HG03196 (cell line): ENCODE measurements around the gene ZNF853.
"Not testable (repeated sequence)": the region's sequence is repeated elsewhere in the genome, so short reads cannot be mapped to it uniquely, and the experiment has no call there.

Source experiments
- ATAC-seq: cut with Tn5 transposase; IDR thresholded peaks from one replicate; pipeline ENCODE4 v1.9.1; 2021; ENCODE audit not compliant: unreplicated experiment

Gene ZNF853

GRCh38 chr7:6606866-6607583 is 8.4 kb upstream of the ZNF853 start:
- ATAC-seq, result no peak

- ATAC-seq, result no peak
Measured at GRCh38 chr7:6607651-6608051, 7.8 kb upstream of the ZNF853 start.

GRCh38 chr7:6608081-6608480 is 7.3 kb upstream of the ZNF853 start:
- ATAC-seq, result no peak

GRCh38 chr7:6608794-6609193 is 6.6 kb upstream of the ZNF853 start:
- no peak for ATAC-seq

GRCh38 chr7:6612819-6613218 is 2.6 kb upstream of the ZNF853 start:
- no peak for ATAC-seq

- ATAC-seq, result no peak
Measured at GRCh38 chr7:6613706-6614105, 1.7 kb upstream of the ZNF853 start.

- no peak for ATAC-seq
Measured at GRCh38 chr7:6615723-6616555, 529 bp downstream of the ZNF853 start.

GRCh38 chr7:6616854-6617643 is 1.6 kb downstream of the ZNF853 start:
- no peak for ATAC-seq

- no peak for ATAC-seq
Measured at GRCh38 chr7:6618621-6619020, 3.2 kb downstream of the ZNF853 start.

- no peak for ATAC-seq
Measured at GRCh38 chr7:6619961-6620360, 4.6 kb downstream of the ZNF853 start.

- ATAC-seq, result no peak
Measured at GRCh38 chr7:6621195-6622133, 6.1 kb downstream of the ZNF853 start.

- ATAC-seq, result no peak
Measured at GRCh38 chr7:6622134-6622710, 6.8 kb downstream of the ZNF853 start.

GRCh38 chr7:6623589-6624245 is 8.3 kb downstream of the ZNF853 start:
- ATAC-seq, result no peak

GRCh38 chr7:6624246-6624611 is 8.8 kb downstream of the ZNF853 start:
- ATAC-seq, result no peak

- no peak for ATAC-seq
Measured at GRCh38 chr7:6628045-6628444, 12.6 kb downstream of the ZNF853 start.

- ATAC-seq, result no peak
Measured at GRCh38 chr7:6630007-6630849, 14.8 kb downstream of the ZNF853 start.

GRCh38 chr7:6631605-6632004 is 16.2 kb downstream of the ZNF853 start:
- no peak for ATAC-seq

- no peak for ATAC-seq
Measured at GRCh38 chr7:6634021-6634420, 18.6 kb downstream of the ZNF853 start.

- not testable (repeated sequence) for ATAC-seq
Measured at GRCh38 chr7:6634971-6635370, 19.6 kb downstream of the ZNF853 start.
